Activated gamma-delta T cell (primary cell): Measurements from ENCODE around the gene PARP15.
"Not testable (repeated sequence)": the region's sequence is repeated elsewhere in the genome, so short reads cannot be mapped to it uniquely, and the experiment has no call there.

Experiments used
- DNase-seq: peaks from one replicate; lab custom pipeline; 2025; lab: John Stamatoyannopoulos, UW

The PARP15 gene

DNA sequence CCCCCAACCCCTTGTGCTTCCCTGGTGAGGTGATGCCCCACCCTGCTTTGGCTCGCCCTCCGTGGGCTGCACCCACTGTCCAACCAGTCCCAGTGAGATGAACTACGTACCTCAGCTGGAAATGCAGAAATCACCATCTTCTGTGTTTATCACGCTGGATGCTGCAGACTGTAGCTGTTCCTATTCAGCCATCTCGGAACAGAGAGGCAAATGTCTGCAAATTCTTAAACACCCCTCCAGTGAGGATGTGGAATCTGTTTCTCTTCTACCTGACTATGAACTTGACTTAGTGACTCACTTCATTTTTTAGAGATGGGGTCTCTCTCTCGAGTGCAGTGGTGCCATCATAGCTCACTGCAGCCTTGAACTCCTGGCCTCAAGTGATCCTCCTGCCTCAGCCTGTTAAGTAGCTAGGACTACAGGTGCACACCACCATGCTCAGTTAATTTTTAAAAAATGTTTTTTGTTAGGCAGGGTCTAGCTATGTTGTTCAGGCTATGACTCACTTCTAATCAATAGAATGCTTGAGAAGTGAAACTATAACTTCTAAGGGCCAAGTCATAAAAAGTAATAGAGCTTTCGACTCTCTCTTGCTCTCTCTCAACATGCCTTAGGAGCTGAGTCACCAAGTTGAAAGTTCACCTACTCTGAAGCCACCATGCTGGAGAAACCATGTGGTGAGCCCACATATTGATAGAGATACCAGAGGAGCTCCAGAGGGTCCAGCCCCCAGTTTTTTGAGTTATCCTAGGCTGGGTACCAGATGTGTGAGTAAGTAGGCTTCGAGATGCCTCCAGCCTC lies 91.7 kb downstream of the PARP15 start:
- no peak for DNase-seq

DNA sequence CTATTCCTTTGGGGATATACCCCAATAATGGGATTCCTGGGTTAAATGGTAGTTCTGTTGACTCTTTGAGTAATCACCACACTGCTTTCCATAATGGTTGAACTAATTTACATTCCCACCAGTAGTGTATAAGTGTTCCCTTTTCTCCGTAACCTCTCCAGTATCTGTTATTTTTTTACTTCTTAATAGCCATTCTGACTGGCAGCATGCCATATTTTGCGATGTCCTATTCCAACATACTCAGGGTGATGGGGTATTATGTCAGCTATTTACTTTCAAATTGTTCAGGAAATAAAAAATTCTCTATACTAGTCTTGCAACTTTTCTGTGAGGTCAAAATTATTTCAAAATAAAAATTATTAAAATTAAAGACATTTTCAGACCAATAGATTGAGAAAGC lies 94.1 kb downstream of the PARP15 start:
- DNase-seq: no peak

DNA sequence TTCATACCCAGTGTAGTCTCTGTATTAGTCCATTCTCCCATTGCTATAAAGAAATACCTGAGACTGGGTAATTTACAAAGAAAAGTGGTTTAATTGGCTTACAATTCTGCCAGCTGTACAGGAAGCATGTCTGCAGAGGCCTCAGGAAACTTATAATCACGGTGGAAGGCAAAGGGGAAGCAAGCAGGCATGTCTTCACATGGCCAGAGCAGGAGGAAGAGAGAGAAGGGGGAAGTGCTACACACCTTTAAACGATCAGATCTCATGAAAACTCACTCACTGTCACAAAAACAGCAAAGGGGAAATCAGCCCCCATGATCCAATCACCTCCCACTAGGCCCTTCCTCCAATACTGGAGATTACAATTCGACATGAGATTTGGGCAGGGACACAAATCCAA lies 96.9 kb downstream of the PARP15 start:
- DNase-seq: no peak

GRCh38 chr3:122676759-122677158 lies 99.3 kb downstream of the PARP15 start:
- no peak for DNase-seq

DNA sequence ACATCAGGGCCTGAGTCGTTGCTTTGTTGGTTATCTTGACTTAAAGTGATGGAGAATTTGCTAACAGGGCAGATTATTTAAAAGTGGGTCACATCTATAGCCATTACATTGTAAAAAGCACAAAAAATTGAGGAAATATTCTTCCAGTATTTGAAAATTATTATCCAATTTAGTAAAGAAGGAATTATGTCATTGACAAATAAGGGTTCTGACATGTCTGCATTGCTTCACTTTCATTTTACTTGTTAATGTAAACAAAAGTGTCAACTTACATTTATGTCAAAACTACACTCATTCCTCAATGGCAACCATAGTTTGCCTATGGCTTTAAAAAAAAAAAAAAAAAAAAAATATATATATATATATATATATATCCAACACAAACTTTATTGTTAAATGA lies 99.8 kb downstream of the PARP15 start:
- DNase-seq: no peak

- DNase-seq: no peak
Measured at GRCh38 chr3:122678506-122678905, 101.1 kb downstream of the PARP15 start.

DNA sequence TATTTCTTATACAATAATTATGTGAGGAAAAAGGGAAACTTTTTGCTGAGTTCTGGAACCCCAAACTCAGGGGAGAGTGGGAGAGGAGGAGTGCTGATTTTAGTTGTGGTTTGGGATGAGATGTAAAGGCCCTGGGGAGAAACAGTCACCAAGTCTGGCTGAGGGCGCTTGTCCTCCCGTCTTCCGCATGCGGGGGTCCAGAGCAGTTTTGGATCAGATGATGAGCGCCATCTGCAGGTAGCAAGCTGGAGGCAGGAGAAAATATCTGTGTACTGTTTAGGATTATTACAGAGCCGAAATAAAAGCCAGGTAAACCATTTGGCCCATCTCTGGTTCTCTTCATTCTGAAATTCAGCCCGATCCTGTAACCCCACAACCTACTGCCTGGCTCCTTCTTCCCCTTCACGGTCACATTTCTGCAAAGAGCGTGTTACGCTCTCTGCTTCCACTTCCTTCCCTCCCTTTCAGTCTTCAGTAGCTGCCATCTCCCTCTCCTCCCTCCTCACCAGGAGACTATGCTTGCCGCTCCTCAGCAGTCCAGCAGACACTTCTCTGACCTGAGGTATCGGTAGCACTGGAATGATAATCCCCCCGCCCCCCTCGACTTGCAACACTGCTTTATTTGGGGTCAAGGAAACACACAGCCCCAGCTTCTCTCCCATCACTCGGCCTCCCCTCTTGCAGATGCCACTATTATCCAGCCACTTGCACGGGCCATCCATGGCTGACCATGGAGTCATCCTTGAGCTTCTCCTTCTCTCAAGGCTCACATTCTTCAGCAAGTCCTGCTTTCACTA lies 101.8 kb downstream of the PARP15 start:
- no peak for DNase-seq

DNA sequence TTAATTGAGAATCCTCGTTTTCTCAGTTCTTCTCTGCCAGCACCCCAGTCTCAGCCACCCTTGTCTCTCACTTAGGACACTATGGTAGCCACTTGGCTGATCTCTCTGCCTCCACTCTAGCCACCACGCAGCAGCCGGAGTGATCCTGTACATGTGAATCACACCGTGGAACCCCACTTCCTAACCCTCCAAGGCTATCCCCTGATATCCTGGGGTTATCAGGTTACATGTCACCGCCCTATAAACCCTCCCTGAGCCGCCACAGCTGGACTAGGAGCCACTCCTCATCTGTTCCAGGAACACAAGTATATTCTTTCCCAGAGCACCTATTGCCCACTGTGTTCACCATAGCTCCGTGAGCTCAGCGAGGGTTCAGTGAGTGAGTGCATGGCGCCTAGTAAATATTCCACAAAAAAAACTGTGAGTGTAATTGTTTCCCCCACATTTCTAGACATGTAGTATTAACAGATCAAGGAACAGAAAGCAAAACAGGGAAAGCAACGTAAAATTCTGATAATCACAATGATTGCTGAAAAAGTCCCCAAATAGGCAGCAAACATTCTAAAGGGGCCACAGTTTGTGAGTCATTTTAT lies 102.5 kb downstream of the PARP15 start:
- no peak for DNase-seq

DNA sequence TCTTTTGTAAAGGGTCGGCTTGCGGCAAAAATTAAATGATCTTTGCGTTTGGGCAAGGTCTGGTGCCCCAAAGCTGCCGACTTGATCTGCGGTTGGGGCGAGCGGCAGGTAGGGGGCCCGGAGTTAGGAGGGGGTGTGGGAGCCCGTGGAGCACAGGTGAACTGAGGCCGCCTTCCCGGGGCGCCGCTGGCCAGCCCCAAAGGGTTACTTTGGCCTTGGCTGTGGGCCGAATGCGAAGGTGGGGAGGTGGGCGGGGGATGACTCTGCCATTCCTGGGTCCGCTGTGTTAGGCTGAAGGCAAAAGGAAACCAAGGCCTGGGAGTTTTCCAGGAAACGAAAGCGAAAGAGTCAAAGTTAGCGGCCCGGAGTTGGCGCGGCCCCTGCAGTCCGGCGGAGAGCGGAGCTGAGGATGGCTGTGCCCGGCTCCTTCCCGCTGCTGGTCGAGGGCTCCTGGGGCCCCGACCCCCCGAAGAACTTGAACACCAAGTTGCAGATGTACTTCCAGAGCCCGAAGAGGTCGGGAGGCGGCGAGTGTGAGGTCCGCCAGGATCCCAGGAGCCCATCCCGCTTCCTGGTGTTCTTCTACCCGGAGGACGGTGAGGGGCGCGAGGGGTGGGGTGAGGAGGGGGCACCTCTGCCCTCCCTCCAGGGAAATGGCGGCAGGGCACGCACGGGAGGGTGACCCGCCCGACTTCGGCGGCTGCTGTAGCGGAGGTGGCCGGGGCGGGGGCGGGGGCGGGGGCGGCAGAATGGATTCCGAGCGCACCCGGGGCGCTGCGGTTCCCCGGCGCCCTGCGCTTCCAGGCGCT lies 103.2 kb downstream of the PARP15 start, which contains the start of gene PARP14:
Gene PARP14, plus strand, starts transcription at position 365 of the 809 bp plus-strand sequence. Its CDS starts 45 bp downstream, at position 410.
- peak; percentile 44 for DNase-seq

DNA sequence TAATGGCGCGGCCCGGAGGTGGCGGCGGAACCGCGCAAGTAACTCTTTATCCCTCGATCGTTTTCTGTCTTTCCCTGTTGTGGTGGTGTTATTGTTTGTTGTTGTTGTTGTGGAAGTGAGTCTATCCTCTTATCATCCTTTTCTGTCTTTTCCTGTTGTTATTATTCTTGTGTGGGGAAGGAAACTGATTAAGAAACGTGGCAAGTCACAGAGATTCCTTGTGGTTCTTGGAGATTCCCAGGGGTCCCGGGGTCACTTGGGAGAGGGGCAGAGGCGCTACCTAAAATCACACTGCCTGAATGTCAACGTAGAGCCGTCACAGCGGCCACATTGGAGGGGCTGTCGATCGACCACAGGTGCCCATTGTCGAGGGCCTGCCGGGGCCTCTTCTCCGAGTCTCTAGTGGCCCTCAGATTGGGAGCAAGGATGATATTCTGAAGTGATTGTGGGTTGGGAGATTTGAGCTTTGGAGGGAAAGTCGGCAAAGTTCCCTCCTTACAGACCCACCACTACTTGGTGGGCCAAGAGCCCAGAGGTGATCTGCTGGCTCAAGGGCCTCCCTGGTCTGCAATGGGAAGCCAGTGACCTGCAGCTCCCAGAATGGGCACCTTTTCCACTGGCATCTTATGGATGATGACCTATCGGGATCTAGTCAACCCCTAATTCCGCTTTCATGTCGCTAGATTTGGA lies 104.0 kb downstream of the PARP15 start:
- no peak for DNase-seq

DNA sequence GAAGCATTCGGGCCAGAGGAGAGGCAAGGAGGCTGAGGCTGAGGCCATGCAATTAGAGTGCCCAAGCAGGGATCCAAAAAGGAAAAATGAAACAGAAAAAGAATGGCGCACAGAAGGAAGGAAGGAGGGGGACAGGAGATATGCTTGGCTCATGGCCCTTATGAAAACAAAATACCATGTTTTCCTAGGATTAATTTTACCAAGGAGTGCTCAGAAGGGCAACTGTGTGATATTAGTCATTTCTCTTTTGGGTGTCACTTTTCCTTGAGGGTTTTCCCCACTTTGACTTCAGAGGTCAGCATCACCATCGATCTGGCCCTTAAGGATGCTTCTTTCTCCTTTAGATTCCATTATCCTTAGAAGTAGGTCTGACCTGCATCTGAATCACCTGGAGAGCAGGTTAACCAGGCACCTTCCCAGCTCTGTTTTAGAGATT lies 104.5 kb downstream of the PARP15 start:
- no peak for DNase-seq

- not testable (repeated sequence) for DNase-seq
Measured at GRCh38 chr3:122682778-122683411, 105.4 kb downstream of the PARP15 start.

- no peak for DNase-seq
Measured at GRCh38 chr3:122687298-122687697, 109.8 kb downstream of the PARP15 start.
